ENCODE data around the gene ADH6. TPM values are rescaled to one million over a fixed set of nuclear protein-coding genes. Genes with fewer than 3 reads are reported as not detected.

ADH6 gene
- total RNA-seq, 1 experiment from 2014 or later = 0.18 TPM

- Histone ChIP-seq H3K36me3 (ENCODE audit: control insufficient read depth, insufficient read depth, low read length) (no peaks in the 10 kb centered on the region), H3K27me3 (ENCODE audit: control insufficient read depth, insufficient read depth, low read length) (no peaks in the 10 kb centered on the region), H3K9me3 (ENCODE audit: control insufficient read depth, insufficient read depth, low read depth, low read length) (no peaks in the 10 kb centered on the region), H3K27ac (ENCODE audit: low read length) (no peak overlapping the region), H3K4me1 (ENCODE audit: control insufficient read depth, insufficient read depth, low read length) (no peaks in the 10 kb centered on the region), H3K4me3 (ENCODE audit: low read depth in 2 of 2, low read length in 2 of 2) (no peak overlapping the region)
- DNase-seq (ENCODE audit: low read depth, low spot score) (no peak), ATAC-seq (no peak)
- ChIA-PET CTCF (no interaction called here), POLR2A (no interaction called here)
- no peak for TF ChIP-seq TCF7L2 (IDR thresholded peaks at IDR 0.05; ENCODE audit: low read depth, low read length)
- no peak for TF ChIP-seq CTCF (IDR thresholded peaks at IDR 0.05)
- no peak for TF ChIP-seq SIN3A (IDR thresholded peaks at IDR 0.05; ENCODE audit: borderline replicate concordance, insufficient read depth, low read depth, low read length)
- no TSS peak for BruUV-seq (replicated peaks)
- intact Hi-C loops (cut with micrococcal nuclease; ENCODE audit: unreplicated experiment) (no loop called here), in situ Hi-C loops (cut with HindIII; ENCODE audit: low pct_unique_long_range_greater_than_20kb, low sequenced_read_pairs) (no loop called here)
Measured at GRCh38 chr4:99186029-99186428, 33.0 kb downstream of the ADH6 start.

- no peaks in the 10 kb centered on the region for H3K4me1 ChIP-seq (ENCODE audit: control insufficient read depth, insufficient read depth, low read length)
- POLR2A ChIA-PET = no interaction called here
- no peak overlapping the region for H3K4me3 ChIP-seq (ENCODE audit: low read depth in 2 of 2, low read length in 2 of 2)
- TF ChIP-seq CTCF (IDR thresholded peaks at IDR 0.05) (no peak), POLR2AphosphoS5 (IDR thresholded peaks at IDR 0.05; ENCODE audit: low read depth, low read length) (no peak), SIN3A (IDR thresholded peaks at IDR 0.05; ENCODE audit: borderline replicate concordance, insufficient read depth, low read depth, low read length) (no peak), REST (IDR thresholded peaks at IDR 0.05; ENCODE audit: insufficient read depth in 1 of 2, low read depth in 2 of 2, low read length in 1 of 2) (no peak), TCF7L2 (IDR thresholded peaks at IDR 0.05; ENCODE audit: low read depth, low read length) (no peak)
- in situ Hi-C loops (cut with HindIII; ENCODE audit: low pct_unique_long_range_greater_than_20kb, low sequenced_read_pairs) (no loop called here), intact Hi-C loops (cut with micrococcal nuclease; ENCODE audit: unreplicated experiment) (no loop called here)
- BruUV-seq (replicated peaks) = no TSS peak
- no peaks in the 10 kb centered on the region for H3K36me3 ChIP-seq (ENCODE audit: control insufficient read depth, insufficient read depth, low read length)
- no peaks in the 10 kb centered on the region for H3K27me3 ChIP-seq (ENCODE audit: control insufficient read depth, insufficient read depth, low read length)
- H3K9me3 ChIP-seq (ENCODE audit: control insufficient read depth, insufficient read depth, low read depth, low read length) = no peaks in the 10 kb centered on the region
- ATAC-seq = no peak
- no peak for DNase-seq (ENCODE audit: low read depth, low spot score)
- no peak overlapping the region for H3K27ac ChIP-seq (ENCODE audit: low read length)
- CTCF ChIA-PET = no interaction called here
Measured at GRCh38 chr4:99185581-99185980, 33.5 kb downstream of the ADH6 start.
